ENCODE results near the gene CNKSR2.

DNA sequence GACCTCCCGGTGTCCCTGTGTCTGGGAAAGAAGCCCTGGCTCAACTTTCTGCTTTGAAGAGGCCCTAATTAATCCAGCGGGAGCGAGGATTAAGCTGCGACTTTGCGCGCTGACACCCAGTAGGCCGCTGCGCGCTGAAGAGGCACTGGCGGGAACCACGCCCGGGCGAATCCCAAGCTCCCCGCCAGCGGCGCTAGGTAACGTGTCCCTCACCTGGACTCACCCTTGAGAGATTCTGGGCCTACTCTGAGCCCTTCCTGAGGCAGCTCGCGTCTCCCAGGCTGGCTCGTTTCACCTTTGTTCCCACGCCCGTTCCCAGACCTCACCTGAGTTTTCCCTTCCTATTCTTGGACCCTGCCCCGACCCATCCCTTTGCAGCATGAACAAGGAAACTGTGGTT lies 284.5 kb downstream of the CNKSR2 start:
- TF ChIP-seq, protein P1, sequence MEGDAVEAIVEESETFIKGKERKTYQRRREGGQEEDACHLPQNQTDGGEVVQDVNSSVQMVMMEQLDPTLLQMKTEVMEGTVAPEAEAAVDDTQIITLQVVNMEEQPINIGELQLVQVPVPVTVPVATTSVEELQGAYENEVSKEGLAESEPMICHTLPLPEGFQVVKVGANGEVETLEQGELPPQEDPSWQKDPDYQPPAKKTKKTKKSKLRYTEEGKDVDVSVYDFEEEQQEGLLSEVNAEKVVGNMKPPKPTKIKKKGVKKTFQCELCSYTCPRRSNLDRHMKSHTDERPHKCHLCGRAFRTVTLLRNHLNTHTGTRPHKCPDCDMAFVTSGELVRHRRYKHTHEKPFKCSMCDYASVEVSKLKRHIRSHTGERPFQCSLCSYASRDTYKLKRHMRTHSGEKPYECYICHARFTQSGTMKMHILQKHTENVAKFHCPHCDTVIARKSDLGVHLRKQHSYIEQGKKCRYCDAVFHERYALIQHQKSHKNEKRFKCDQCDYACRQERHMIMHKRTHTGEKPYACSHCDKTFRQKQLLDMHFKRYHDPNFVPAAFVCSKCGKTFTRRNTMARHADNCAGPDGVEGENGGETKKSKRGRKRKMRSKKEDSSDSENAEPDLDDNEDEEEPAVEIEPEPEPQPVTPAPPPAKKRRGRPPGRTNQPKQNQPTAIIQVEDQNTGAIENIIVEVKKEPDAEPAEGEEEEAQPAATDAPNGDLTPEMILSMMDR (conservative IDR thresholded peaks at IDR 0.05) = no peak
- TF ChIP-seq EZH2 (IDR thresholded peaks at IDR 0.05; ENCODE audit: low read depth) = no peak
